Transverse colon (tissue), 4 donors: Measurements from ENCODE around the gene SLC35F3.

Experiments used
- EP300 ChIP-seq: sonication (generic); formaldehyde crosslinking; IDR thresholded peaks from one replicate; pipeline ENCODE4 v1.6.1; 2017; ENCODE audit warnings: antibody characterized with exemption, low read depth
- POLR2A ChIP-seq: fragments of 450-650 bp; IDR thresholded peaks from one replicate; pipeline ENCODE4 v1.6.1; 2016; ENCODE audit warnings: antibody characterized with exemption, mild to moderate bottlenecking, moderate library complexity
- POLR2AphosphoS5 ChIP-seq, 3 donors: sonication (generic); formaldehyde crosslinking; IDR thresholded peaks; one replicate each; pipeline ENCODE4 v1.6.1; 2016; ENCODE audit warnings: antibody characterized with exemption in 3 of 3
- TF ChIP-seq, protein P1 (sequence below), 5 experiments: fragments of 200-600 bp in 3 of 5; fragments of 450-650 bp in 2 of 5; sonication (generic) in 3 of 5; IDR thresholded peaks; 1 replicate in 2 of 5; 2 replicates in 3 of 5; pipeline ENCODE4 v1.5.1; 2016 to 2017; ENCODE audit warnings: antibody characterized with exemption in 5 of 5, inconsistent platforms in 3 of 5, mild to moderate bottlenecking in 2 of 5, moderate library complexity in 1 of 5

DNA sequence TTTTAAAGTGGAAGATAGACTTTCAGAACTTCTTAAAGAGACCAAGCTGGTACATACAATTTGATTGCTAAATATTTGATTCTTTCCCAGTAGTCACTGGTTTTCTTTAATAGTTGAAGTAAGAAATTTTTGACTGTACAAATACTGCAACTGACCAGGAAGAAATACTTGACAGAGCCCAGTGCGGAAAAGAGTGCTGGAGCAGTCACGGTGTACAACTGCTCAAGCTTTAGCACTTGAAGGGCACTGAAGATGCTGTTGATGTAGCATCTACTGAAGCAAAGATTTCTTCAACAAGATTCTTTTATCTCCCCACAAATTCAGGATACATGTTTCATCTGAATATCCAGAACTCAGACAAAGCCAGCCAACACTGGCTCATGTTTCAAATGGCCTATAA lies 41.5 kb downstream of the SLC35F3 start:
- TF ChIP-seq, protein P1, sequence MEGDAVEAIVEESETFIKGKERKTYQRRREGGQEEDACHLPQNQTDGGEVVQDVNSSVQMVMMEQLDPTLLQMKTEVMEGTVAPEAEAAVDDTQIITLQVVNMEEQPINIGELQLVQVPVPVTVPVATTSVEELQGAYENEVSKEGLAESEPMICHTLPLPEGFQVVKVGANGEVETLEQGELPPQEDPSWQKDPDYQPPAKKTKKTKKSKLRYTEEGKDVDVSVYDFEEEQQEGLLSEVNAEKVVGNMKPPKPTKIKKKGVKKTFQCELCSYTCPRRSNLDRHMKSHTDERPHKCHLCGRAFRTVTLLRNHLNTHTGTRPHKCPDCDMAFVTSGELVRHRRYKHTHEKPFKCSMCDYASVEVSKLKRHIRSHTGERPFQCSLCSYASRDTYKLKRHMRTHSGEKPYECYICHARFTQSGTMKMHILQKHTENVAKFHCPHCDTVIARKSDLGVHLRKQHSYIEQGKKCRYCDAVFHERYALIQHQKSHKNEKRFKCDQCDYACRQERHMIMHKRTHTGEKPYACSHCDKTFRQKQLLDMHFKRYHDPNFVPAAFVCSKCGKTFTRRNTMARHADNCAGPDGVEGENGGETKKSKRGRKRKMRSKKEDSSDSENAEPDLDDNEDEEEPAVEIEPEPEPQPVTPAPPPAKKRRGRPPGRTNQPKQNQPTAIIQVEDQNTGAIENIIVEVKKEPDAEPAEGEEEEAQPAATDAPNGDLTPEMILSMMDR (IDR thresholded peaks at IDR 0.05) = no peak
- TF ChIP-seq EP300 = no peak
- no peak for TF ChIP-seq POLR2A
- no peak for TF ChIP-seq POLR2AphosphoS5 (IDR thresholded peaks at IDR 0.05)
